Neural crest cell (in vitro differentiated cells): ENCODE data around the gene SMCO2. TPM values are rescaled to one million over a fixed set of nuclear protein-coding genes. Genes with fewer than 3 reads are reported as not detected.

Source experiments
- DNase-seq: peaks from one replicate; pipeline ENCODE4 v3.0.0; 2021; ENCODE audit warnings: low read depth, mixed read lengths, low spot score
- H3K27ac Mint-ChIP-seq: one replicate; pipeline ENCODE4 v1.8.0; 2021; ENCODE audit warnings: mild to moderate bottlenecking, mixed read lengths; ENCODE audit not compliant: unreplicated experiment
- H3K27me3 Mint-ChIP-seq: 2 replicates; pipeline ENCODE4 v1.8.0; 2021; ENCODE audit warnings: low read depth, mild to moderate bottlenecking, mixed read lengths
- H3K36me3 Mint-ChIP-seq: 2 replicates; pipeline ENCODE4 v1.8.0; 2021; ENCODE audit warnings: low read depth, mild to moderate bottlenecking, mixed read lengths
- H3K4me1 Mint-ChIP-seq: 2 replicates; pipeline ENCODE4 v1.8.0; 2021; ENCODE audit warnings: mixed read lengths
- H3K4me3 Mint-ChIP-seq: one replicate; pipeline ENCODE4 v1.8.0; 2021; ENCODE audit warnings: mild to moderate bottlenecking, mixed read lengths
- H3K9me3 Mint-ChIP-seq: 2 replicates; pipeline ENCODE4 v1.8.0; 2021; ENCODE audit warnings: mixed read lengths
- CTCF ChIP-seq: fragments of 200-600 bp; sonication (generic); conservative IDR thresholded peaks from 2 replicates; pipeline ENCODE4 v1.5.0; 2021; ENCODE audit warnings: antibody characterized with exemption, mild to moderate bottlenecking
- total RNA-seq: library from RNA; stranded (reverse); gene quantifications from 2 replicates; pipeline ENCODE4 v1.2.1, GENCODE V29; 2021

The SMCO2 gene
- total RNA-seq, 1 donor from 2014 or later = not detected

GRCh38 chr12:27429606-27430005 is 16.9 kb upstream of the SMCO2 start:
- Mint-ChIP-seq H3K4me1 (no peaks in the 10 kb centered on the region), H3K36me3 (no peaks in the 10 kb centered on the region), H3K27ac (no peak overlapping the region), H3K27me3 (no peaks in the 10 kb centered on the region), H3K4me3 (no peak overlapping the region), H3K9me3 (peaks cover 9% of the 10 kb centered on the region)
- TF ChIP-seq CTCF = no peak
- no peak for DNase-seq

- Mint-ChIP-seq H3K4me1 (peaks cover 8% of the 10 kb centered on the region), H3K4me3 (no peak overlapping the region), H3K27ac (no peak overlapping the region), H3K27me3 (no peaks in the 10 kb centered on the region), H3K36me3 (no peaks in the 10 kb centered on the region), H3K9me3 (peaks cover 9% of the 10 kb centered on the region)
- TF ChIP-seq CTCF = no peak
- DNase-seq = no peak
Measured at GRCh38 chr12:27431185-27431584, 15.4 kb upstream of the SMCO2 start.

- H3K27me3 Mint-ChIP-seq = no peaks in the 10 kb centered on the region
- H3K4me1 Mint-ChIP-seq = peaks cover 8% of the 10 kb centered on the region
- DNase-seq = peak; percentile 9
- no peak overlapping the region for H3K4me3 Mint-ChIP-seq
- H3K9me3 Mint-ChIP-seq = peaks cover 9% of the 10 kb centered on the region
- H3K27ac Mint-ChIP-seq = no peak overlapping the region
- H3K36me3 Mint-ChIP-seq = no peaks in the 10 kb centered on the region
- TF ChIP-seq CTCF = peak; percentile 67
Measured at GRCh38 chr12:27434673-27435565, 11.6 kb upstream of the SMCO2 start.

GRCh38 chr12:27436029-27436428 is 10.5 kb upstream of the SMCO2 start:
- no peak overlapping the region for H3K27ac Mint-ChIP-seq
- no peaks in the 10 kb centered on the region for H3K27me3 Mint-ChIP-seq
- no peaks in the 10 kb centered on the region for H3K36me3 Mint-ChIP-seq
- DNase-seq = no peak
- H3K9me3 Mint-ChIP-seq = peaks cover 9% of the 10 kb centered on the region
- peaks cover 8% of the 10 kb centered on the region for H3K4me1 Mint-ChIP-seq
- no peak overlapping the region for H3K4me3 Mint-ChIP-seq
- no peak for TF ChIP-seq CTCF

GRCh38 chr12:27436768-27437167 is 9.8 kb upstream of the SMCO2 start:
- DNase-seq = no peak
- H3K36me3 Mint-ChIP-seq = no peaks in the 10 kb centered on the region
- H3K4me3 Mint-ChIP-seq = no peak overlapping the region
- TF ChIP-seq CTCF = no peak
- no peak overlapping the region for H3K27ac Mint-ChIP-seq
- no peaks in the 10 kb centered on the region for H3K27me3 Mint-ChIP-seq
- peaks cover 8% of the 10 kb centered on the region for H3K4me1 Mint-ChIP-seq
- H3K9me3 Mint-ChIP-seq = peaks cover 4% of the 10 kb centered on the region
